Upper lobe of right lung (tissue), 1 donor: Measurements from ENCODE around the gene KIF6. TPM values are rescaled to one million over a fixed set of nuclear protein-coding genes. Genes with fewer than 3 reads are reported as not detected.

Experiments used
- ATAC-seq: fragments of 200-7000 bp; cut with Tn5 transposase; one replicate; pipeline ENCODE4 v1.9.1; 2020; ENCODE audit warnings: mild to moderate bottlenecking, moderate library complexity
- DNase-seq: peaks from one replicate; pipeline ENCODE4 v3.0.0-alpha.2; 2020
- H3K27ac ChIP-seq: fragments of 200-600 bp; one replicate; pipeline ENCODE4 v1.8.0; 2022
- H3K27me3 ChIP-seq: fragments of 200-600 bp; one replicate; pipeline ENCODE4 v1.8.0; 2022; ENCODE audit warnings: mild to moderate bottlenecking
- H3K36me3 ChIP-seq: fragments of 200-600 bp; one replicate; pipeline ENCODE4 v1.8.0; 2022
- H3K4me1 ChIP-seq: fragments of 200-600 bp; one replicate; pipeline ENCODE4 v1.8.0; 2022
- H3K4me3 ChIP-seq: fragments of 200-600 bp; one replicate; pipeline ENCODE4 v1.8.0; 2022; ENCODE audit warnings: mild to moderate bottlenecking
- H3K9me3 ChIP-seq: fragments of 200-600 bp; one replicate; pipeline ENCODE4 v1.8.0; 2022
- CTCF ChIP-seq: fragments of 200-600 bp; IDR thresholded peaks from one replicate; pipeline ENCODE4 v1.8.0; 2022; ENCODE audit warnings: antibody characterized with exemption
- intact Hi-C: fragments of 100-400 bp; cut with DNase I; formaldehyde crosslinking; loops from one replicate; pipeline ENCODE4 v1.11.0; 2022
- total RNA-seq: library from RNA; stranded (reverse); fragmentation: NEBNext Ultra II Directional; extraction: Animal tissue kit (Norgen Biotek cat#: 25700); gene quantifications from one replicate; pipeline ENCODE4 v1.2.1, GENCODE V29; 2021
- donor health status: DM: no; HTN: yes; CAD: no; lungs with severe emphysema.

The KIF6 gene
- total RNA-seq, 1 donor from 2014 or later = 0.49 TPM

- Histone ChIP-seq H3K27me3 (no peaks in the 10 kb centered on the region), H3K27ac (no peak overlapping the region), H3K9me3 (no peaks in the 10 kb centered on the region), H3K4me3 (no peak overlapping the region), H3K4me1 (no peaks in the 10 kb centered on the region), H3K36me3 (no peaks in the 10 kb centered on the region)
- intact Hi-C loops = no loop called here
- DNase-seq (no peak), ATAC-seq (no peak)
- no peak for TF ChIP-seq CTCF
Observed at GRCh38 chr6:39765508-39766065, 40.4 kb upstream of the KIF6 start.

GRCh38 chr6:39760226-39760952 lies 35.2 kb upstream of the KIF6 start:
- intact Hi-C loops = no loop called here
- ATAC-seq = no peak
- no peak for TF ChIP-seq CTCF

GRCh38 chr6:39758905-39759605 lies 33.8 kb upstream of the KIF6 start:
- H3K27ac ChIP-seq = no peak overlapping the region
- no peaks in the 10 kb centered on the region for H3K36me3 ChIP-seq
- ATAC-seq (no peak), DNase-seq (no peak)
- no peaks in the 10 kb centered on the region for H3K4me1 ChIP-seq
- TF ChIP-seq CTCF = no peak
- no peaks in the 10 kb centered on the region for H3K9me3 ChIP-seq
- no peak overlapping the region for H3K4me3 ChIP-seq
- intact Hi-C loops = no loop called here
- H3K27me3 ChIP-seq = no peaks in the 10 kb centered on the region

More at GRCh38 chr6:39760226-39760952, 35.2 kb upstream of the KIF6 start:
- no peak overlapping the region for H3K27ac ChIP-seq
- no peak overlapping the region for H3K4me3 ChIP-seq
- DNase-seq = no peak
- H3K36me3 ChIP-seq = no peaks in the 10 kb centered on the region
- no peaks in the 10 kb centered on the region for H3K9me3 ChIP-seq
- H3K4me1 ChIP-seq = no peaks in the 10 kb centered on the region
- H3K27me3 ChIP-seq = no peaks in the 10 kb centered on the region

GRCh38 chr6:39756582-39756981 lies 31.4 kb upstream of the KIF6 start:
- Histone ChIP-seq H3K4me3 (no peak overlapping the region), H3K9me3 (no peaks in the 10 kb centered on the region), H3K4me1 (no peaks in the 10 kb centered on the region), H3K36me3 (no peaks in the 10 kb centered on the region), H3K27me3 (no peaks in the 10 kb centered on the region), H3K27ac (no peak overlapping the region)
- no peak for TF ChIP-seq CTCF
- intact Hi-C loops = no loop called here
- DNase-seq (no peak), ATAC-seq (no peak)

GRCh38 chr6:39755231-39755630 lies 30.0 kb upstream of the KIF6 start:
- no peak overlapping the region for H3K27ac ChIP-seq
- no peaks in the 10 kb centered on the region for H3K4me1 ChIP-seq
- no peak overlapping the region for H3K4me3 ChIP-seq
- DNase-seq (no peak), ATAC-seq (no peak)
- H3K36me3 ChIP-seq = no peaks in the 10 kb centered on the region
- intact Hi-C loops = no loop called here
- no peaks in the 10 kb centered on the region for H3K27me3 ChIP-seq
- no peak for TF ChIP-seq CTCF
- H3K9me3 ChIP-seq = no peaks in the 10 kb centered on the region
